GM12878 (cell line): ENCODE measurements around the gene ATP6V1D. TPM values are rescaled to one million over a fixed set of nuclear protein-coding genes. Genes with fewer than 3 reads are reported as not detected.

ENCODE experiments used
- ATAC-seq: fragments of 200-7000 bp; cut with Tn5 transposase; 3 replicates; pipeline ENCODE4 v1.9.1; 2020; ENCODE audit warnings: mild to moderate bottlenecking, moderate library complexity
- BruUV-seq: library from RNA; stranded (reverse); fragments of 400-500 nt; replicated peaks from 2 replicates; lab custom pipeline; 2021; lab: Mats Ljungman, UMichigan
- CTCF ChIA-PET: fragments of 300-600 bp; sonication (Branson Sonifier 250); formaldehyde crosslinking; extraction: SDS; loops from one replicate; lab custom pipeline; 2021; ENCODE audit warnings: inconsistent platforms; lab: Yijun Ruan, JAX
- POLR2A ChIA-PET: fragments of 350-600 bp; formaldehyde crosslinking; extraction: SDS; loops from one replicate; lab custom pipeline; 2021; ENCODE audit warnings: inconsistent platforms; lab: Charles Lee
- RAD21 ChIA-PET: fragments of 300-600 bp; sonication (Branson Sonifier 250); formaldehyde crosslinking; loops from one replicate; lab custom pipeline; 2023; ENCODE audit warnings: antibody characterized with exemption; ENCODE audit not compliant: unreplicated experiment; lab: Charles Lee
- SMC1A ChIA-PET: fragments of 300-600 bp; sonication (Branson Sonifier 250); formaldehyde crosslinking; loops from one replicate; lab custom pipeline; 2023; ENCODE audit not compliant: unreplicated experiment, uncharacterized antibody; lab: Charles Lee
- DNase-seq: peaks from one replicate; pipeline ENCODE4 v3.0.0-alpha.2; 2011; ENCODE audit warnings: low read depth, low spot score
- FAIRE-seq: peaks from 3 replicates; lab custom pipeline; 2011; peaks lifted over from hg19 to GRCh38; lab: Jason Lieb, UNC
- H2AFZ ChIP-seq: 2 replicates; pipeline ENCODE4 v1.6.0; 2011; ENCODE audit warnings: low read depth, low read length, control low read depth; ENCODE audit not compliant: control insufficient read depth
- H3K27ac ChIP-seq: 2 replicates; pipeline ENCODE4 v1.5.1; 2011; ENCODE audit warnings: control low read depth; ENCODE audit not compliant: control insufficient read depth, insufficient read depth
- H3K27me3 ChIP-seq, 2 experiments: replicated peaks in 1 of 2; 2 replicates each; pipeline versions ENCODE4 v1.6.0 to v1.6.1; 2011; ENCODE audit warnings: low read length in 1 of 2; ENCODE audit not compliant: control insufficient read depth in 2 of 2, insufficient read depth in 2 of 2
- H3K36me3 ChIP-seq, 2 experiments: 2 replicates each; pipeline ENCODE4 v1.5.1; 2011; ENCODE audit warnings: low read length in 1 of 2; ENCODE audit not compliant: control insufficient read depth in 2 of 2, insufficient read depth in 2 of 2
- H3K4me1 ChIP-seq: 2 replicates; pipeline ENCODE4 v1.6.1; 2011; ENCODE audit warnings: mild to moderate bottlenecking, low read length, moderate library complexity, mixed read lengths; ENCODE audit not compliant: control insufficient read depth, insufficient read depth
- H3K4me2 ChIP-seq: 2 replicates; pipeline ENCODE4 v1.6.0; 2011; ENCODE audit warnings: control low read depth; ENCODE audit not compliant: control insufficient read depth, insufficient read depth
- H3K4me3 ChIP-seq: fragments of 200-600 bp; sonication (generic); 2 replicates; pipeline ENCODE4 v1.5.1; 2016
- H3K79me2 ChIP-seq: 2 replicates; pipeline ENCODE4 v1.6.0; 2011; ENCODE audit warnings: low read length; ENCODE audit not compliant: control insufficient read depth, insufficient read depth
- H3K9ac ChIP-seq: 2 replicates; pipeline ENCODE4 v1.8.0; 2011; ENCODE audit warnings: low read length, control low read depth, mixed read lengths; ENCODE audit not compliant: control insufficient read depth, insufficient read depth
- H3K9me3 ChIP-seq: replicated peaks from 3 replicates; pipeline ENCODE4 v1.5.1; 2011; ENCODE audit warnings: mild to moderate bottlenecking, low read length; ENCODE audit not compliant: control insufficient read depth, insufficient read depth
- H4K20me1 ChIP-seq: 2 replicates; pipeline ENCODE4 v1.6.0; 2011; ENCODE audit not compliant: control insufficient read depth, insufficient read depth
- GABPA ChIP-seq: IDR thresholded peaks from 2 replicates; pipeline ENCODE4 v1.6.1; 2014; ENCODE audit warnings: antibody characterized with exemption, low read depth, mild to moderate bottlenecking, inconsistent platforms
- LARP7 ChIP-seq: fragments of 450-650 bp; IDR thresholded peaks from 2 replicates; pipeline ENCODE4 v1.6.1; 2017; ENCODE audit warnings: mild to moderate bottlenecking
- MXI1 ChIP-seq: fragments of 150-350 bp; IDR thresholded peaks from 2 replicates; pipeline ENCODE4 v1.6.1; 2011; ENCODE audit warnings: low read depth, mild to moderate bottlenecking, inconsistent platforms, low read length, improper control_type of control experiment
- POLR2AphosphoS2 ChIP-seq: IDR thresholded peaks from 2 replicates; pipeline ENCODE4 v1.6.1; 2011; ENCODE audit warnings: low read depth, mild to moderate bottlenecking, low read length, improper control_type of control experiment, moderate library complexity
- RAD51 ChIP-seq: fragments of 450-650 bp; IDR thresholded peaks from 2 replicates; pipeline ENCODE4 v1.6.1; 2016; ENCODE audit warnings: moderate library complexity, mild to moderate bottlenecking, inconsistent platforms
- SMAD5 ChIP-seq: IDR thresholded peaks from 2 replicates; pipeline ENCODE4 v1.6.1; 2016; ENCODE audit warnings: antibody characterized with exemption, low read depth
- TCF7 ChIP-seq: IDR thresholded peaks from 2 replicates; pipeline ENCODE4 v1.6.1; 2014; ENCODE audit warnings: antibody characterized with exemption, borderline replicate concordance
- WGBS: methylation state at CpG from one replicate; pipeline ENCODE4 v1.1.6; 2016; ENCODE audit warnings: low lambda C conversion rate; ENCODE audit not compliant: insufficient replicate concordance, insufficient coverage; ENCODE audit errors: missing lambda C conversion rate; 5-methylcytosine and 5-hydroxymethylcytosine counted together
- in situ Hi-C: fragments of 300-500 bp; cut with MboI; formaldehyde crosslinking; loops from 9 replicates; pipeline ENCODE4 v1.14.3; 2018; ENCODE audit warnings: mixed read lengths
- intact Hi-C: fragments of 100-400 bp; cut with micrococcal nuclease; formaldehyde crosslinking; loops from one replicate; pipeline ENCODE4 v1.14.2; 2022; ENCODE audit not compliant: unreplicated experiment
- polyA plus RNA-seq, 11 experiments: library from polyadenylated mRNA; depleted of rRNA in 4 of 11; unstranded in 6 of 11; stranded (reverse) in 5 of 11; fragments of >200 nt; fragmentation: Nextera tagmentation in 4 of 11; fragmentation: Illumina TruSeq in 1 of 11; extraction: Ambion mirVana in 4 of 11; extraction: Trizol in 1 of 11; gene quantifications; 1 replicate in 1 of 11; 2 replicates in 10 of 11; pipeline versions ENCODE4 v1.2.1 to v1.2.3, GENCODE V29; 2011 to 2016; ENCODE audit warnings: inconsistent platforms in 2 of 11, missing spikeins in 2 of 11, low read depth in 1 of 11
- total RNA-seq, 4 experiments: library from RNA; depleted of rRNA in 3 of 4; stranded (reverse); fragments of >200 nt in 3 of 4; fragmentation: Illumina TruSeq in 1 of 4; extraction: Trizol in 1 of 4; gene quantifications; 2 replicates each; pipeline versions ENCODE4 v1.2.1 to v1.2.3, GENCODE V29; 2013 to 2021
- TF ChIP-seq, protein P1 (sequence below): IDR thresholded peaks from 2 replicates; pipeline ENCODE4 v1.6.1; 2011; ENCODE audit warnings: low read depth, mild to moderate bottlenecking, low read length, moderate library complexity, borderline replicate concordance; ENCODE audit errors: extremely low read depth
- TF ChIP-seq, protein P2 (sequence below): fragments of 450-650 bp; formaldehyde crosslinking; IDR thresholded peaks from 2 replicates; pipeline ENCODE4 v1.4.0; 2020; ENCODE audit warnings: mild to moderate bottlenecking, moderate library complexity

ATP6V1D gene
- total and polyA plus RNA-seq, 10 of the 15 experiments (the other 5 are each of a cell fraction or from before 2014, with no cell fraction given): 24.0 to 71.6 (median 47.8) TPM

DNA sequence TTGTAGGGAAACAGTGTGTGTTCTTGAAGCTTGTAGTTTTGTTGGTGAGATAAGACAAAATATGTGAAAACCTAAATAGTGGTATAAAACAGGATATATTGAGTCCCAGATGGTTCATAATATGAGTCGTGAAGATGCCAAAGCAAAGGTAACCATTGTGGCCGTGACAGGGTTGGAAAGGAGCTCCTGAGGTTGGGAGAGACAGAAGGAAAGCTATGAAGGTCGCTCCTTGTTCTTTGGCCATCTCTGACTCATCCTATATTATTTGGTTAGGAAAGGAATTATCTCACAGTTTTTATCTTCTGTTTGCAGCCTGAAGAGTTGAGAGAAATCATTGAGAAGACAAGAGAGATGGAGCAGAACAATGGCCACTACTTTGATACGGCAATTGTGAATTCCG is 27.1 kb downstream of the ATP6V1D start:
- H3K4me2 ChIP-seq: no peak overlapping the region
- no peaks in the 10 kb centered on the region for H4K20me1 ChIP-seq
- no peak overlapping the region for H3K9ac ChIP-seq
- no peak for DNase-seq
- no peak overlapping the region for H3K27ac ChIP-seq
- in situ Hi-C loops: no loop called here
- no peak for ATAC-seq
- H3K4me1 ChIP-seq: no peaks in the 10 kb centered on the region
- over 99% methylated on average over 5 of the region's 5 CpGs for WGBS
- RAD21 ChIA-PET: no interaction called here
- H2AFZ ChIP-seq: no peak overlapping the region
- peaks cover 3 to 17% of the 10 kb centered on the region in 2 experiments; a peak in 3 of 4 replicates for H3K36me3 ChIP-seq
- H3K27me3 ChIP-seq: no peaks in the 10 kb centered on the region
- no TSS peak for BruUV-seq
- H3K79me2 ChIP-seq: no peaks in the 10 kb centered on the region
- CTCF ChIA-PET: interaction anchor here (1.0 kb wide), 1 partner anchor 47 kb away, joined by 3 read pairs; no protein-coding TSS in a partner anchor
- TF ChIP-seq LARP7 (no peak), SMAD5 (no peak), POLR2AphosphoS2 (no peak), MXI1 (no peak), TCF7 (no peak), GABPA (no peak), RAD51 (no peak)
- TF ChIP-seq, protein P1, sequence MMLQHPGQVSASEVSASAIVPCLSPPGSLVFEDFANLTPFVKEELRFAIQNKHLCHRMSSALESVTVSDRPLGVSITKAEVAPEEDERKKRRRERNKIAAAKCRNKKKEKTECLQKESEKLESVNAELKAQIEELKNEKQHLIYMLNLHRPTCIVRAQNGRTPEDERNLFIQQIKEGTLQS: no peak
- TF ChIP-seq, protein P2, sequence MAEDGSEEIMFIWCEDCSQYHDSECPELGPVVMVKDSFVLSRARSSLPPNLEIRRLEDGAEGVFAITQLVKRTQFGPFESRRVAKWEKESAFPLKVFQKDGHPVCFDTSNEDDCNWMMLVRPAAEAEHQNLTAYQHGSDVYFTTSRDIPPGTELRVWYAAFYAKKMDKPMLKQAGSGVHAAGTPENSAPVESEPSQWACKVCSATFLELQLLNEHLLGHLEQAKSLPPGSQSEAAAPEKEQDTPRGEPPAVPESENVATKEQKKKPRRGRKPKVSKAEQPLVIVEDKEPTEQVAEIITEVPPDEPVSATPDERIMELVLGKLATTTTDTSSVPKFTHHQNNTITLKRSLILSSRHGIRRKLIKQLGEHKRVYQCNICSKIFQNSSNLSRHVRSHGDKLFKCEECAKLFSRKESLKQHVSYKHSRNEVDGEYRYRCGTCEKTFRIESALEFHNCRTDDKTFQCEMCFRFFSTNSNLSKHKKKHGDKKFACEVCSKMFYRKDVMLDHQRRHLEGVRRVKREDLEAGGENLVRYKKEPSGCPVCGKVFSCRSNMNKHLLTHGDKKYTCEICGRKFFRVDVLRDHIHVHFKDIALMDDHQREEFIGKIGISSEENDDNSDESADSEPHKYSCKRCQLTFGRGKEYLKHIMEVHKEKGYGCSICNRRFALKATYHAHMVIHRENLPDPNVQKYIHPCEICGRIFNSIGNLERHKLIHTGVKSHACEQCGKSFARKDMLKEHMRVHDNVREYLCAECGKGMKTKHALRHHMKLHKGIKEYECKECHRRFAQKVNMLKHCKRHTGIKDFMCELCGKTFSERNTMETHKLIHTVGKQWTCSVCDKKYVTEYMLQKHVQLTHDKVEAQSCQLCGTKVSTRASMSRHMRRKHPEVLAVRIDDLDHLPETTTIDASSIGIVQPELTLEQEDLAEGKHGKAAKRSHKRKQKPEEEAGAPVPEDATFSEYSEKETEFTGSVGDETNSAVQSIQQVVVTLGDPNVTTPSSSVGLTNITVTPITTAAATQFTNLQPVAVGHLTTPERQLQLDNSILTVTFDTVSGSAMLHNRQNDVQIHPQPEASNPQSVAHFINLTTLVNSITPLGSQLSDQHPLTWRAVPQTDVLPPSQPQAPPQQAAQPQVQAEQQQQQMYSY: no peak
- TF ChIP-seq, all 136 proteins: peak for 0
- intact Hi-C loops: no loop called here
- Histone ChIP-seq H3K4me3 (no peak overlapping the region), H3K9me3 (no peaks in the 10 kb centered on the region)
- no peak for FAIRE-seq
- SMC1A ChIA-PET: no interaction called here
- POLR2A ChIA-PET: no interaction called here
